Stimulated activated CD8-positive, alpha-beta memory T cell treated with anti-CD3 and anti-CD28 coated beads, Interleukin-15, amount 100 ng/mL, for 1 hour (primary cell): ENCODE results near the gene LCE7A.

Experiments used
- DNase-seq: peaks from one replicate; pipeline ENCODE4 v3.0.0-alpha.2; 2020; ENCODE audit warnings: low read depth

Gene LCE7A

GRCh38 chr1:152859696-152860095 is at the start of gene LCE7A:
Gene LCE7A (plus strand): TSS chr1:152859996. CDS start chr1:152860698, 702 bp downstream.
- DNase-seq = no peak

DNA sequence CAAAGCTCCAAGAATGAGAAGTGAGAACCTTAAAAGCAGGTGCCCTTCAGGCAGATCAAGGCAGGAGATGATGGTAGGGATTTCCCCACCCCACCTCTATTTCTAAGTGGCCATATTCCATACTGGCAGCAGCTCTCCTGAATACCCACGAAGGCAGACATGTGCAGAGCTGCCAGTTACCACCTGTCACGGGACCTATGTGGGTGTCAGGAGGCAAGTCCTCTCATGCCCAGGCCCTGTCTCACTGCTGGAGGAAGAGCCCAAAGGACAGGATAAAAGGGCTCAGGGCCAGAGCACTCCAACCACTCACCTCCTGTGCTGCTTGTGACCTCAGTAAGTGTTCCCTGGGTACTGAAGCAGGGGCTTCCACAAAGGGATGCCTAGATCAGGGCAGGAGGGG is 48.7 kb upstream of the LCE7A start:
- no peak for DNase-seq

GRCh38 chr1:152811671-152812070 is 48.1 kb upstream of the LCE7A start, which contains the start of gene LCE1B:
Gene LCE1B (plus strand): TSS chr1:152811971. CDS start chr1:152812447, 476 bp downstream.
- no peak for DNase-seq

DNA sequence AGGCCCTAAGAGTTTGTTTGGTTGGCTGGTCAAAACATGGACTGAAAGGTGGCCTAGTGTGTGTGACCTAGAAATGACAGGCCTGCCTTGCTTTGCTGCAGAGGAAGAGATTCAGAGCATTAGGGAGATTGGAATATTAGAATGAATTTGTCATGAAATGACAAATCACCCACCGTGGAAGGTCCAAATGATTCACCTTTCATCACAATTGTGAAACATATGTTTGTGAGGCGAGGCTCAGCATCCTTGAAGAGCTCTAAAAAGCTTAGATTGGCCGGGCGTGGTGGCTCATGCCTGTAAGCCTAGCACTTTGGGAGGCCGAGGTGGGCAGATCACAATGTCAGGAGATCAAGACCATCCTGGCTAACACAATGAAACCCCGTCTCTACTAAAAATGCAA is 42.5 kb upstream of the LCE7A start:
- no peak for DNase-seq

GRCh38 chr1:152823294-152823693 is 36.5 kb upstream of the LCE7A start:
- no peak for DNase-seq

DNA sequence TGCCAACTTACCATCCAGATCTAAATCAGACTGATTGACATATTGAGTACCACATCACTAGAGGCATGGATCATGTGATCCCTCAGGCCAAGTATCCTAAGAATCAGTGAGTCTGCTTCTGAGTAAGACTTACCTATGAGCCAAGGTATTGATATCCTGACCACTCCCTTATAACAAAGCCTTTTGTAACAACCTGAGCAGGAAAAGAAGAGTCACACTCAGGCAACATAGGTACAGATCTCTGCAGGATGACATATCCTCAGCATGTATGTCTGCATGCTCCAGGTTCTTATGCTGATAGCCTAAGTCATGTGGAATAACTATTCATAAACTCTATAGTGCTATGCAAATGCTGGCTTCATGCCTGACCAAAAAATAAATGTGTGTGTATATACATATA is 34.8 kb upstream of the LCE7A start:
- DNase-seq = no peak

- DNase-seq = no peak
Observed at GRCh38 chr1:152827173-152827572, 32.6 kb upstream of the LCE7A start, which contains the start of gene LCE1A. Gene LCE1A (plus strand): TSS chr1:152827473. CDS start chr1:152827473, 0 bp downstream.

GRCh38 chr1:152836870-152837269 is 22.9 kb upstream of the LCE7A start:
- no peak for DNase-seq

- DNase-seq = no peak
Observed at GRCh38 chr1:152842556-152842955, 17.2 kb upstream of the LCE7A start, which contains the start of gene LCE6A. Gene LCE6A (plus strand): TSS chr1:152842856. CDS start chr1:152843521, 665 bp downstream.

DNA sequence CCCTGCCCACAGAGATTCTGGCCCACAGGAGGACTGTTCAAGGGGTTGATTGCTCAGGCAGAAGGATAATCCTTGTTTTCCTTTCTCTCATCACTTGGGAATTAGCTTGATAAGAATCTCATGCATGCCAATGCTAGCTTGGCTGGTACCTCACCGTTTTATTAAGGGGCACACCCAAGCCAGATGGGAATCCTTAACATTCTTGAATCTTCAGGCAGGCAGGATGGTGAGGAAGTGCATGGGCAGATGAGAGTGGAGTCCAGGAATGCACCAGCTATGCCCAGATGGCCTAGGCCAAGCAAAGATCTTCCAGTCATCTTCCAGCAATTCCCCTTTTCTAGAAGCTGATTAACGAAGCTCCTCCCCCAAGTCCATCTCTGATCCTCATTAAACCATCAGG is 4.1 kb upstream of the LCE7A start:
- no peak for DNase-seq

- no peak for DNase-seq
Observed at GRCh38 chr1:152858062-152858461, 1.7 kb upstream of the LCE7A start.

GRCh38 chr1:152860129-152860528 is 333 bp downstream of the LCE7A start:
- DNase-seq = no peak

DNA sequence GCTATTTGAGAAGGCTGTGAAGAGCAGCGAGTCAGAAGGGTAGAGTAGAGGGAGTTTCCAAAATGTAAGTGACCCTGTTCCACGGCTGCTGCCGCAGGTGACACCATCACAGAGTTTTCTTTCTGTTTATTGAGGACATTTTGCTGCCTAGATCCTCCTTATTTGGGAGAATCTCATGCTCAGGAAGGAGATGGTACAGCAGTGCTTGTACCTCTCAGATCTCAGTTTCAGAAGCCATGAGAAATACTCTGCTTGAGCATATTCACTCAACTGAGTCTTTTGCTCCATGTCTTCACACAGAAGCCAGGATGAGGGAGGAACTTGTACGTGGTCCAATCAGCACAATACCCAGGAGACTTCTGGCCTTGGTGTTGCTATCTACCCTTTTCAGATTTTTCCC is 1.6 kb downstream of the LCE7A start:
- DNase-seq = no peak

DNA sequence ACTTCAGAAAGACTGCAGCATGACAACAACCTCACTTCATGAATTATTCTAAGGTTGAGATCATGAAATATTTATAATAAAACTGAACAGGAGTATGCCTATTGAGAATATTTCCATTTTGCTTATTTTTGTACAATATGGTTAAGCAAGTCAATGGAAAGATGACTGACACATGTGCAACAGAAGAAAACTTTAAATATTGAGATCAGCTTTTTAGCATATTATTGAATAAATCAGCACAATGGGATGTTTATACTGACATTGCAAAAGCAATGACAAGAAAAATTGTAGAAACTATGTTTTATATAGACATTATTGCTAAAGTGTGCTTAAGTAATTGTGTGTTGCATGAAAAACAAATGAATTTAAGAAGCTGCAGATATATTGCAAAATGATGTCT is 4.6 kb downstream of the LCE7A start:
- no peak for DNase-seq

GRCh38 chr1:152866321-152866720 is 6.5 kb downstream of the LCE7A start:
- DNase-seq = no peak

DNA sequence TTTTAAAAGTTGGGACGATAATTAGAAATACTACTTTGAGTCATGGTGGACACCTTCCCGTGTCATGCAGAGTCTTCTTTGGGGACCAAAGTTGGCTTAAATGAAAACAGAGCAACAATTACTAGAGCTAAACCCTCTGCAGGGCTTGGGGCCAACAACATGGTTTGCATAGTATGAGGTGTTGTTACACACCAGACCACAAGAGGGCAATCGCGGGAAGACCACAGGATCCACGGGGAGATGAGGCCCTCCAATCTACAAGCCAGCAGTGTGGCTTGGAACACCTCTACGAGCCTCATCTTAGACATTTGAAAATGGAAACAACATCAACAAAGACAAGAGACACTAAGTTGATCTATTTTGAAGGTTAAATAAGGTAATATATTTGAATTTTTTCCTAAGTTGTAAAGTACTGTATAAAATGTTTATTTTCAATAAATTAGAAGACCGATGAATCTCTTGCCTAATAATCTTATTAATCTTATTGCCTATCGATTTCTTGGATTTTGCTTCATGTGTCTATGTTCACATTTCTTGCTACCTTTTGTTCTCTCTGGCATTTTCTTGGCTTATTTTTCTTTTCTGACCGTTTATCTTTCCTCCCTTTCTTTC is 10.1 kb downstream of the LCE7A start:
- DNase-seq = peak; percentile 34

DNA sequence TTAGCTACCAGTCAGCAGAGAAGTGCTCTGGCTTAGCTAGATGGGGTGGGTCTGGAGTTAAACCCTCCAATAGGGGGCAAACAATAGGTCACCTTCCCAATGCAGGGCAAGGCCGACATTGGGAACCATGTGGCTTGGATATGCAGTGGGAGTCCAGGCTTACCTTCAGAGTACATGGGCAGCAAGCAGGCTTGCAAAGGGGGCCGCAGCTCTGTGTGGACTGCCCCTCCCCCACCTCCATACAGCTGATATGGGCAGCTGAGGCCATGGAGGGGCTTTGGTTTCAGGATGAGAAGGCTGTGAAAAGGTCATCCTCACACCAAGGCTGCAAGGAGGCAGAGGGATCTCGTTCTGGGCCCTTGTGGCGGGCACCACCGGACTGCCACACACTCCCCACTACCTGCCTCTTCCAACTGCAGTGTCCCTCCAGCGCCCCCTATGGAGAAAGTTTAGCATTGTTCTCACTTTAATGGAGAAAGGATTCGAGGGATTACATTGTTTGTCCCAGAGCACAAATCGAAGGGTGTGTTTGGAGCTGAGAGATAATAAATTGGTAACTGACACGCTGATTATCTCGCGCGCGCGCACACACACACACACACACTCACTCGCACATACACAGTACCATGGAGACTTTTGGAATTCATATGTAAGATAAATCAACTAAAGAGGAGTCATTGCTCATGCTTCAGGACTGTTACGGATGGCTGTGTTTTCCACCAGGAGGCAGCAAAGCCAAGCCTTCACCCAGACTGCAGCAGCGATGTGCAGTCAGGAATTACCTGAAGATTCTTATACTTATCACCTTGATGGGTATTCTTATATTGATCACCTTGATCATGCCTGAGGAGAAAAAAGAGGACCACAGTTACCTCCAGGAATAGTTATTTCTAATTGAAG is 11.3 kb downstream of the LCE7A start:
- no peak for DNase-seq

GRCh38 chr1:152871731-152872126 is 11.9 kb downstream of the LCE7A start:
- DNase-seq = no peak

DNA sequence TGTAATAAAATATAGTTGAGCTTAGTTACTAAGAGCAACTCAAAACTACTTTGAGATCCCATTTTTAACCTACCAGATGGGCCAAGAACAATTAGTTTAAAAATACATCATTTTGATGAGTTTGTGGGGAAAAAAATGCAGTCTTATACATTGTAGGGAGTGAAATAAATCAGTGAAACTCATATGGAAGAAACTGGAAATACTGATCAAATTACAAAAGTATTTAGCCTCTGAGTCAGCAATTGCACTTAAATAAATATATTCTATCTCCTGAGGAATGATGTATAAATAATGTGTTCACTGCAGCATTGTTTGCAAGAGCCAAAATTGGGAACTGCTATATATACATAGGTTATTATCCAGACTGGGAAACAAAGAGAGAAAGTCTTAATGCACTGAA is 13.7 kb downstream of the LCE7A start:
- DNase-seq = no peak

- DNase-seq = no peak
Observed at GRCh38 chr1:152876827-152877226, 17.0 kb downstream of the LCE7A start.

- DNase-seq = no peak
Observed at GRCh38 chr1:152878042-152878441, 18.2 kb downstream of the LCE7A start, which contains the start of gene SMCP. Gene SMCP (plus strand): TSS chr1:152878322. CDS start chr1:152884423, 6,101 bp downstream.

DNA sequence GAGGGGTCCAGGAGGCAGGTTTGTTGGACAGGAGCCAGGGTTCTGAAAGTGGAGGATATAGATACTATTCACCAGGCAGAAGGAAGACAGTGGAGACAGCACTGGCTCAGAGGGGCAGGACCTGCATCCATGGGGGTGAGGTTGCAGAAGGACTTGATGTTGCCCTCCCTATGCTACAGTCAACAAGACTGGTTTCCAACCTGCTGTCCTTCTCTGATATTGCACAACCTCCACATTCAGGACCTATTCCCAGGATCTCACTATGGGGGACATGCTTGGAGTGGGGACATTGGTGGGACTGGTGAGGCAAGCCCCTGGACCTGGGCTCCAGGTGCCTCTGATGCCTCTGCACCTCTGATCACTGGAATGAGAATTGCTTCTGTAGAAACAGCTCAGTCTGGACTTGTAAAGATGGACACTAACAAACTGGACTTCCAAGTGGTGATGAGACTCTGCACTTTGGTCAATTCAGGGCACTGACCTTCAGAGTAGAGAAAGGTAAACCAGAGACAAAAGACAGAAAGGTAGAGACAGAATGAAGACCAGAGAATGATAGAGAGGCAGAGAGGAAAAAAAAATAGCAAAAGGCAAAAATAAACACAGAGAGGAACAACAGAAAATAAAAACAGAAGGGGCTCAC is 19.9 kb downstream of the LCE7A start:
- DNase-seq = no peak

DNA sequence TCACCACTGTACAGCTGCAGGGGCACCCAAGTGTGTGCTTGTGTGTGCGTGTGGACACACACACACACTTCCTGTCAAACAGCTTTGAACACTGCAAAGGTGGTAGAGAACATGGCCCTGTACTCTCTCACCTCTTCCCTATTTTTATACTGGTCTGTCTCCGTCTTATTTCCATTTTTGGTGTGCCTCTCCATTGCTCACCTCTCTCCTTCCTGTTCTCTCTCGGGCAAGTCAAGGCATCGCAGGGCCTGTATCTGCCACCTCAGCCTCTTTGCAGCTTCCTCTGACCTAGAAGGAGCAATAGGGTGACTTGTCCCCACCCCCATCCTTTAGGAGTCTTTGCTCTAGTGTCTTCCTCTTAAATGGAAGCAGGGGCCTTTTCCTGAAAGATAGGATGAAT is 20.5 kb downstream of the LCE7A start:
- DNase-seq = no peak
